T-cell (primary cell): ENCODE data around the gene LAMB2. TPM values are rescaled to one million over a fixed set of nuclear protein-coding genes. Genes with fewer than 3 reads are reported as not detected.

Source experiments
- ATAC-seq, 4 experiments: fragments of 200-7000 bp in 3 of 4; fragments of 150-1000 bp in 1 of 4; cut with Tn5 transposase; replicated peaks in 1 of 4; 1 replicate in 3 of 4; 2 replicates in 1 of 4; pipeline ENCODE4 v1.10.0; 2021; ENCODE audit warnings: moderate library complexity in 3 of 4, mild to moderate bottlenecking in 2 of 4, moderate number of reproducible peaks in 1 of 4
- CTCF ChIA-PET, 2 donors: fragments of 300-600 bp; sonication (Branson Sonifier 250); formaldehyde crosslinking; loops; one replicate each; lab custom pipeline; 2022; ENCODE audit warnings: antibody characterized with exemption in 2 of 2; lab: Charles Lee
- POLR2A ChIA-PET, 2 donors: fragments of 300-600 bp; sonication (Branson Sonifier 250); formaldehyde crosslinking; loops; one replicate each; lab custom pipeline; 2022; ENCODE audit warnings: antibody characterized with exemption in 2 of 2; lab: Charles Lee
- DNase-seq, 35 experiments: peaks; one replicate each; pipeline versions ENCODE4 v3.0.0 to v3.0.0-alpha.2; 2013 to 2023
- H3K27ac ChIP-seq: one replicate; pipeline ENCODE4 v1.5.1; 2013; ENCODE audit warnings: low read length
- H3K27me3 ChIP-seq, 2 experiments: replicated peaks in 1 of 2; 1 replicate in 1 of 2; 2 replicates in 1 of 2; pipeline versions ENCODE4 v1.6.1 to v1.7.0; 2013; ENCODE audit warnings: low read length in 1 of 2, mixed read lengths in 1 of 2; ENCODE audit not compliant: control insufficient read depth in 2 of 2, insufficient read depth in 2 of 2; ENCODE audit errors: extremely low read depth in 1 of 2
- H3K36me3 ChIP-seq, 2 donors: 1 replicate in 1 of 2; 2 replicates in 1 of 2; pipeline versions ENCODE4 v1.6.1 to v1.7.0; 2013; ENCODE audit warnings: low read length in 1 of 2; ENCODE audit not compliant: control insufficient read depth in 2 of 2, insufficient read depth in 1 of 2; ENCODE audit errors: extremely low read depth in 1 of 2
- H3K4me1 ChIP-seq, 2 experiments: 1 replicate in 1 of 2; 2 replicates in 1 of 2; pipeline versions ENCODE4 v1.6.1 to v1.7.0; 2013; ENCODE audit warnings: low read length in 2 of 2, mixed read lengths in 1 of 2; ENCODE audit not compliant: insufficient read depth in 2 of 2, control insufficient read depth in 1 of 2; ENCODE audit errors: extremely low read depth in 1 of 2
- H3K4me3 ChIP-seq, 2 donors: 1 replicate in 1 of 2; 2 replicates in 1 of 2; pipeline versions ENCODE4 v1.5.1 to v1.7.0; 2013; ENCODE audit warnings: mild to moderate bottlenecking in 2 of 2, low read length in 1 of 2, moderate library complexity in 1 of 2; ENCODE audit not compliant: control insufficient read depth in 1 of 2; ENCODE audit errors: extremely low read depth in 1 of 2
- H3K9me3 ChIP-seq: 2 replicates; pipeline ENCODE4 v1.7.0; 2013
- H3K27ac Mint-ChIP-seq, 2 donors: one replicate each; pipeline ENCODE4 v1.8.0; 2020 to 2021; ENCODE audit warnings: mild to moderate bottlenecking in 2 of 2, mixed read lengths in 2 of 2
- H3K27me3 Mint-ChIP-seq, 2 donors: one replicate each; pipeline ENCODE4 v1.8.0; 2021 to 2022; ENCODE audit warnings: mixed read lengths in 2 of 2
- H3K36me3 Mint-ChIP-seq: one replicate; pipeline ENCODE4 v1.8.0; 2021; ENCODE audit warnings: mixed read lengths
- H3K4me1 Mint-ChIP-seq, 3 donors: one replicate each; pipeline ENCODE4 v1.8.0; 2020 to 2022; ENCODE audit warnings: mixed read lengths in 3 of 3, mild to moderate bottlenecking in 1 of 3
- H3K4me3 Mint-ChIP-seq, 3 donors: one replicate each; pipeline ENCODE4 v1.8.0; 2020 to 2022; ENCODE audit warnings: mild to moderate bottlenecking in 3 of 3, mixed read lengths in 3 of 3, moderate library complexity in 3 of 3
- H3K9me3 Mint-ChIP-seq, 3 donors: one replicate each; pipeline ENCODE4 v1.8.0; 2020 to 2022; ENCODE audit warnings: mixed read lengths in 3 of 3
- WGBS: methylation state at CpG from one replicate; pipeline ENCODE4 v1.1.5; 2013; ENCODE audit warnings: missing lambda C conversion rate; ENCODE audit not compliant: insufficient coverage; 5-methylcytosine and 5-hydroxymethylcytosine counted together
- total RNA-seq, 35 experiments: library from RNA in 6 of 35; stranded (reverse) in 6 of 35; fragments of 120-200 nt in 1 of 35; gene quantifications; one replicate each; pipeline versions ENCODE4 v1.2.1 to v1.2.4 and lab custom pipeline; 2013 to 2026

LAMB2 gene
- total RNA-seq, 5 donors from 2014 or later (not counting 1 experiment from before 2014, with no cell fraction given) = 0.25 to 3.7 (median 2.1) TPM

DNA sequence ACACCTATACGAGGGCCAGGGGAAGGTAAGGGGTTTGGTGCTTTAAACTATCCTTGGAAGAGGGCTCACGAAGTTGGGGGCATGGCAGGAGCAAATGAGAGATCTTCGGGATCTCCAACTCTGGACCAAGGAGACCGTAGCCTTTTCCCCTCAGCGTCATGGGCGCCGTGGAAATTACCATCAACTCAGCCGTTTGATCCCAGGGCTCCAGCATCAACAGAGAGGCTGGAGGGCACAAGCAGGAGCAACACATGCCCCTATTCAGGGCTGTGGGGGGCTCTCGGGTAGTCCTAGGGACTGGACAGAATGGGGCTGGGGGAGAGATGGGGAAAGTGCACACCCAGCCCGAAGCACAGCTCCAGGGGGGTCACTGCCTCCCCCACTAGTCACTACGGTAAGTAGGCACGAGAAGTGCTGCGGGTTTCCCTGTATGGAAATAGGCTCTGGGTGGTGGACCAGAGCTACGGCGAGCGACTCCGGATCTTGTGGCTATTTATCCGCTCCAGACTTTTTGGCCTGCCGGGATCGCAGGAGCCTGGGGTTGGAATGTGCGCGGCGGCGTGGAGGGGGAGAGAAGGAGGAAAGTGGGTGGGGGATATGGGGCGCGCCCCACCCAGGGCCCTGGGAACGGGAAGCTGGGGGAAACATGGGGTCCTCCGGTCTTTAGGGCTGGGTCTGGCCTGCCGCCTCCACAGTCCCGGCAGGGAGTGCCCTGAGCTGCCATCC, 539 bp upstream of the LAMB2 start:
- Mint-ChIP-seq H3K36me3 (no peaks in the 10 kb centered on the region), H3K27me3 (peaks cover 8 to 40% of the 10 kb centered on the region in 2 donors), H3K4me3 (peak overlapping the region in 1 of 3 donors; percentile 44), H3K9me3 (no peaks in the 10 kb centered on the region), H3K27ac (peak overlapping the region in 1 of 2 donors; percentile 23), H3K4me1 (peaks cover 0 to 4% (median 2%) of the 10 kb centered on the region in 3 donors)
- Histone ChIP-seq H3K4me1 (peaks cover 0 to 6% of the 10 kb centered on the region in 2 experiments), H3K27me3 (peaks cover 0 to 57% of the 10 kb centered on the region in 2 experiments), H3K9me3 (no peaks in the 10 kb centered on the region), H3K4me3 (no peak overlapping the region), H3K36me3 (no peaks in the 10 kb centered on the region), H3K27ac (no peak overlapping the region)
- DNase-seq (no peak), ATAC-seq (no peak)
- ChIA-PET CTCF (interaction anchor here in 1 of 2 donors (0.6 kb wide), 1 partner anchor 39 kb away, joined by 3 read pairs; no protein-coding TSS in a partner anchor), POLR2A (no interaction called here)
- 17% methylated on average over 23 of the region's 30 CpGs for WGBS

DNA sequence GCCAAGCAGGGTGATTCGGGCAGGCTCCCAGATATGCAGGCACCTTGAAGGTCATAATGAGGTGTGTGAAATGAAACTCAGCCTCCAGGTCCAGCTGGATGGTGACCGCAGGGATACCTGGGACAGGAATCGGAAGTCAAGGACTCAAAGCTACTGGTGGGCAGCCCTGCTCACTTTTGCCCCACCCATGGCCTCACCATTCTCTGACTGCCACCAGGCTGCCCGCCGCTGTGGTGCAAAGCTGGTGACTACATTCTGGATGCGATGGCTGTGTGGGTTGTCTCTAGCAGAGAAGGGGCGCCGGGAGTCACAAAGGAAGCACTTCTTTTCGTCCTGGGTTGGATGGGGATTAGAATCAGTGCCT, 795 bp downstream of the LAMB2 start:
- Histone ChIP-seq H3K9me3 (no peaks in the 10 kb centered on the region), H3K4me1 (peaks cover 0 to 6% of the 10 kb centered on the region in 2 experiments), H3K4me3 (no peak overlapping the region), H3K27ac (no peak overlapping the region), H3K27me3 (peaks cover 0 to 46% of the 10 kb centered on the region in 2 experiments), H3K36me3 (no peaks in the 10 kb centered on the region)
- ATAC-seq (no peak), DNase-seq (no peak)
- WGBS = 96% methylated on average over 5 of the region's 9 CpGs
- POLR2A ChIA-PET = no interaction called here
- H3K4me1 Mint-ChIP-seq = peaks cover 0 to 4% (median 2%) of the 10 kb centered on the region in 3 donors
- CTCF ChIA-PET = interaction anchor here in 1 of 2 donors (1.0 kb wide), 1 partner anchor 144 kb away, joined by 3 read pairs; no protein-coding TSS in a partner anchor
- no peaks in the 10 kb centered on the region for H3K9me3 Mint-ChIP-seq
- H3K36me3 Mint-ChIP-seq = no peaks in the 10 kb centered on the region
- H3K27ac Mint-ChIP-seq = no peak overlapping the region
- H3K27me3 Mint-ChIP-seq = peaks cover 4 to 35% of the 10 kb centered on the region in 2 donors
- no peak overlapping the region for H3K4me3 Mint-ChIP-seq

DNA sequence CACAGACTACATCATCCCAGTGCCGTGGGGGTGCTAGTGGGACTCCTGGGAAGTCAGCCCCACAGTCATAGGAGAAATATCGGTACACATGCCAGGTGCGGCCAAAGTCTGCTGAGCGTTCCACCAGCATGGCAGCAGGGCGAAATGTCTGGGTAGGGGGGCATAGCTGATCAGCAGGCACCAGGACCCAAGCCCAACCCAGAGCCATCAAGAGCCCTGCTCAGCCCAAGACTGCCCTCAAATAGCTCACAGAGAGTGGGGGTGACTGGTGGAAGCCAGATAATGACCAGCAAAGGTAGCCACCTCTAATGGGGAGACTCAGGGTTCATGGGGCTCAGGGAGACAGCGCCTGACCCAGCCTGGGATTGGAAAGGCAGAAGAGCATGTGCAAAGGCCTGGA, 1.3 kb downstream of the LAMB2 start:
- H3K4me3 ChIP-seq = no peak overlapping the region
- ATAC-seq (no peak), DNase-seq (no peak)
- WGBS = 92% methylated on average over 1 of the region's 6 CpGs
- no peak overlapping the region for H3K4me3 Mint-ChIP-seq
- H3K27ac Mint-ChIP-seq = no peak overlapping the region
- H3K27me3 ChIP-seq = peaks cover 0 to 46% of the 10 kb centered on the region in 2 experiments
- H3K27ac ChIP-seq = no peak overlapping the region
- no peaks in the 10 kb centered on the region for H3K36me3 ChIP-seq
- peaks cover 0 to 6% of the 10 kb centered on the region in 2 experiments for H3K4me1 ChIP-seq
- POLR2A ChIA-PET = no interaction called here
- H3K4me1 Mint-ChIP-seq = peaks cover 0 to 4% (median 2%) of the 10 kb centered on the region in 3 donors
- H3K36me3 Mint-ChIP-seq = no peaks in the 10 kb centered on the region
- no peaks in the 10 kb centered on the region for H3K9me3 ChIP-seq
- CTCF ChIA-PET = interaction anchor here in 1 of 2 donors (1.0 kb wide), 1 partner anchor 144 kb away, joined by 3 read pairs; no protein-coding TSS in a partner anchor
- peaks cover 4 to 35% of the 10 kb centered on the region in 2 donors for H3K27me3 Mint-ChIP-seq
- no peaks in the 10 kb centered on the region for H3K9me3 Mint-ChIP-seq

DNA sequence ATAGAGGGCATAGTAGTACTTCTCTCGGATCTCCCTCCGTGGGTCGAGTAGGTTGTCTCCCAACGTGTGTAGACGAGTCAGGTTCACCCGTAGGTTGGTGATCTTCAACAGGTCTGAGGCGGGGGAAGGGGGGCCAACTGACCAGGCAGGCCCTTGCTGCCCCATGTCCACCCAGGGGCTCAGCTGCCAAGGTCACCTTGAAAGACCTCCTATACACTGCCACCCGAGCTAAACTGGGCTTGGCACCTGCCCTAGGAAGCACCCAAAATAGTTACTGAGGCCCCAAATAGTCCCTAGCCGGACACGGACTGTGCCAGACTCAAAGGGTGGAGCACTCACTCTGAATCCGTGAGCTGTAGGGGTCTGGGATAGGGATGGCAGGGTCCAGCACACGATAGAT, 1.8 kb downstream of the LAMB2 start:
- peaks cover 0 to 4% (median 2%) of the 10 kb centered on the region in 3 donors for H3K4me1 Mint-ChIP-seq
- no peaks in the 10 kb centered on the region for H3K9me3 ChIP-seq
- no peak overlapping the region for H3K27ac ChIP-seq
- no peaks in the 10 kb centered on the region for H3K36me3 ChIP-seq
- no peaks in the 10 kb centered on the region for H3K9me3 Mint-ChIP-seq
- WGBS = 90% methylated on average over 6 of the region's 12 CpGs
- DNase-seq (no peak), ATAC-seq (no peak)
- no peak overlapping the region for H3K4me3 Mint-ChIP-seq
- H3K27me3 Mint-ChIP-seq = peaks cover 4 to 34% of the 10 kb centered on the region in 2 donors
- H3K36me3 Mint-ChIP-seq = no peaks in the 10 kb centered on the region
- H3K4me3 ChIP-seq = no peak overlapping the region
- ChIA-PET POLR2A (no interaction called here), CTCF (no interaction called here)
- peaks cover 0 to 6% of the 10 kb centered on the region in 2 experiments for H3K4me1 ChIP-seq
- peaks cover 0 to 45% of the 10 kb centered on the region in 2 experiments for H3K27me3 ChIP-seq
- no peak overlapping the region for H3K27ac Mint-ChIP-seq

DNA sequence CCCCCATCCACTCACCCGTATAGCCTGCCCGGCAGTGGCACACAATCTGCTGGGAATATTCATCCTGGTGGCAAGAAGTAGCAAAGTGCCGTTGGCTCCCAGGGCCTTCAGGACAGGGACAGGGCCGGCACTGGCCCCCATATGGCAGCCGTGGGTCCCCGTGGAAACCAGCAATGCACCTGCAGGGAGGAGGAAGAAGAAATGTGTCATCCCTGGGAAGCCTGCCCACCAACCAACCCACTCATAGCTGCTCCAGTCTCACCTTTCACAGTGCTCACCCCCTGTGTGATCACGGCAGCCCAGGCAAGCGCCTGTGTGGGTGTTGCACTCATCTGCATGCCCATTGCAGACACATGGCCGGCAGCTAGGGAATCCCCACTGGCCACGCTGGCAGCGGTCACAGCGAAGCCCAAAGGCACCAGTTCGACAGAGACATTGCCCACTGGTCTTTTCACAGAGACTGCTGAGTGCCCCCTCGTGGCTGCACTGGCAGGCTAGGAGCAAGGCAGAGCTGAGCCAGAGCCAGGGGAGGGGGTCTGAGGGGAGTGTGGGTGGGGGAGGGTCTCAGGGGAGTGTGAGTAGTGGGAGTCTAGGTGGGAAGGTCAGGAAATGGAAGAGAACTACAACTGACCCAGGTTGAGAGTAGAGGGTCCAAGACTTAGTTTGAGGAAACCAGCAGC, 7.7 kb downstream of the LAMB2 start:
- Mint-ChIP-seq H3K27me3 (no peaks in the 10 kb centered on the region), H3K9me3 (no peaks in the 10 kb centered on the region), H3K4me3 (no peak overlapping the region), H3K4me1 (peaks cover under 1 to 6% (median 4%) of the 10 kb centered on the region in 3 donors), H3K36me3 (no peaks in the 10 kb centered on the region), H3K27ac (no peak overlapping the region)
- CTCF ChIA-PET = no interaction called here
- Histone ChIP-seq H3K4me1 (peaks cover under 1 to 14% of the 10 kb centered on the region in 2 experiments), H3K4me3 (no peak overlapping the region), H3K27me3 (no peaks in the 10 kb centered on the region), H3K9me3 (no peaks in the 10 kb centered on the region), H3K36me3 (no peaks in the 10 kb centered on the region), H3K27ac (no peak overlapping the region)
- 64% methylated on average over 8 of the region's 14 CpGs for WGBS
- ATAC-seq = no peak
- POLR2A ChIA-PET = interaction anchor here in 1 of 2 donors (0.6 kb wide), 1 partner anchor 1855 kb away, joined by 4 read pairs; no protein-coding TSS in a partner anchor
- no peak for DNase-seq

DNA sequence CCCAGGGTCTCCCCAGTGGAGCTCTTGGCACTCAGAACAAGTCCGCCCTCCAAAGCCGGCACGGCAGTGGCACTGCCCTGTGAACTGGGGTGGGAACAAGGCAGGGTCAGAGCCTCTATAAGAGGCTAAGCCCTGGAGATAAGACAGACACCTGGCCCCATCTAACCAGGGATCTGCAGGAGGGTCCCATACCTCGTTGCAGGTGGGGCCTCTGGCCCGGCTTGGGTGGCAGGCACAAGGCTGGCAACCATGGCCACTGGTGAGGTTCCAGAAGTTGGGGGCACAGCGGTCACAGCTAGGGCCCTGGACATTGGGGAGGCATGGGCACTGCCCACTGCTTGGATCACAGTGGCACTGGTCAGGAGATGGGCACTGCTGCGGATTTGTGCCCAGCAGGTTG, 8.6 kb downstream of the LAMB2 start:
- POLR2A ChIA-PET = interaction anchor here in 1 of 2 donors (0.6 kb wide), 1 partner anchor 1854 kb away, joined by 4 read pairs; no protein-coding TSS in a partner anchor
- no peak for ATAC-seq
- no peak for DNase-seq
- Mint-ChIP-seq H3K27ac (no peak overlapping the region), H3K36me3 (no peaks in the 10 kb centered on the region), H3K27me3 (no peaks in the 10 kb centered on the region), H3K4me1 (peaks cover 10 to 15% (median 13%) of the 10 kb centered on the region in 3 donors), H3K9me3 (no peaks in the 10 kb centered on the region), H3K4me3 (no peak overlapping the region)
- 91% methylated on average over 5 of the region's 7 CpGs for WGBS
- Histone ChIP-seq H3K4me1 (peaks cover 8 to 24% of the 10 kb centered on the region in 2 experiments), H3K27me3 (no peaks in the 10 kb centered on the region), H3K27ac (no peak overlapping the region), H3K36me3 (no peaks in the 10 kb centered on the region), H3K9me3 (no peaks in the 10 kb centered on the region), H3K4me3 (no peak overlapping the region)
- CTCF ChIA-PET = no interaction called here
